ENCODE data around the gene FMR1.

Gene FMR1

GRCh38 chrX:147911192-147912022 lies at the start of gene FMR1:
Gene FMR1, plus strand, starts transcription at chrX:147911919. Its CDS starts 261 bp downstream, at chrX:147912180.
- DNase-seq, result peak; percentile 82 to 85

GRCh38 chrX:147875866-147876596 lies 35.7 kb upstream of the FMR1 start:
- DNase-seq, result no peak

GRCh38 chrX:147876849-147877646 lies 34.7 kb upstream of the FMR1 start:
- no peak for DNase-seq

GRCh38 chrX:147877726-147878125 lies 34.0 kb upstream of the FMR1 start:
- DNase-seq, result no peak

- no peak for DNase-seq
Observed at GRCh38 chrX:147884958-147885357, 26.8 kb upstream of the FMR1 start.

GRCh38 chrX:147890756-147891155 lies 21.0 kb upstream of the FMR1 start:
- no peak for DNase-seq

- DNase-seq, result no peak
Observed at GRCh38 chrX:147891896-147892295, 19.8 kb upstream of the FMR1 start.

- DNase-seq, result no peak
Observed at GRCh38 chrX:147893741-147894140, 18.0 kb upstream of the FMR1 start.

- no peak for DNase-seq
Observed at GRCh38 chrX:147894366-147894963, 17.3 kb upstream of the FMR1 start.

GRCh38 chrX:147897117-147897516 lies 14.6 kb upstream of the FMR1 start:
- no peak for DNase-seq

GRCh38 chrX:147898951-147899350 lies 12.8 kb upstream of the FMR1 start:
- DNase-seq, result no peak

- no peak for DNase-seq
Observed at GRCh38 chrX:147899379-147900114, 12.2 kb upstream of the FMR1 start.

GRCh38 chrX:147900349-147900748 lies 11.4 kb upstream of the FMR1 start:
- no peak for DNase-seq

GRCh38 chrX:147901461-147902126 lies 10.1 kb upstream of the FMR1 start:
- no peak for DNase-seq

GRCh38 chrX:147902270-147902669 lies 9.4 kb upstream of the FMR1 start:
- DNase-seq, result no peak

GRCh38 chrX:147908106-147908505 lies 3.6 kb upstream of the FMR1 start:
- DNase-seq, result no peak

- no peak for DNase-seq
Observed at GRCh38 chrX:147910607-147911006, 1.1 kb upstream of the FMR1 start.

- peak; percentile 3 to 48 for DNase-seq
Observed at GRCh38 chrX:147912093-147912801, 528 bp downstream of the FMR1 start.

- no peak for DNase-seq
Observed at GRCh38 chrX:147913570-147913969, 1.9 kb downstream of the FMR1 start.

GRCh38 chrX:147914591-147914990 lies 2.9 kb downstream of the FMR1 start:
- no peak for DNase-seq
